Measurements from ENCODE around the gene GALK2.

GALK2 gene

DNA sequence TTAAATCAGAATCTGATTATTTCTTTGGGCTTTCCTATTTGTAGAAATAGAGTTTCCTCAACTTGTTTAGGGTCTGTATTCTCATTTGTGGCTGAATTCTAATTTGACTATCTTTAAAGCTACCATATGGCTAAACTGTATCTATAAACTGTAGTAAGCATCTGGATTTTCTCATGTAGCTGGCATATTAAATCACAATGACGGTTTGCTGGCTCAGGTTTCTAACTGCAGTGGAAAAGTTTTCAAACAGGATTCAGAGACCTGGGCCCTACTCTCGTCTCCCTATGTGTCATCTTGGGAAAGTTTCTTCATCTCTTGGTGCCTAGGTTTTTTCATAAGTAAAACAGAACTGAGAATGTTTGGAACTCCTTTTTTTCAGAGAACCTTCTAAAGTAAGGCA, 68.3 kb downstream of the GALK2 start:
- Histone ChIP-seq H3K4me3 (ENCODE audit: low read length, poor library complexity, severe bottlenecking) (no peak overlapping the region), H3K79me2 (ENCODE audit: insufficient read depth, low read length) (no peaks in the 10 kb centered on the region), H3K4me1 (ENCODE audit: insufficient read depth, low read length, poor library complexity, severe bottlenecking) (peaks cover 10% of the 10 kb centered on the region), H3K36me3 (ENCODE audit: insufficient read depth, low read length) (peaks cover 5% of the 10 kb centered on the region; the same call in 1 of the 2 replicates), H2AFZ (ENCODE audit: low read length) (no peak overlapping the region), H3K9me2 (replicated peaks; ENCODE audit: low read depth, low read length) (no peaks in the 10 kb centered on the region), H3K9ac (ENCODE audit: low read depth, low read length, poor library complexity, severe bottlenecking) (no peak overlapping the region), H3K4me2 (ENCODE audit: low read depth, low read length, poor library complexity, severe bottlenecking) (no peak overlapping the region), H3K9me3 (ENCODE audit: insufficient read depth, low read depth, low read length) (peaks cover 12% of the 10 kb centered on the region), H3F3A (ENCODE audit: low read depth) (no peaks in the 10 kb centered on the region), H3K27me3 (ENCODE audit: insufficient read depth, low read length, poor library complexity, severe bottlenecking) (no peaks in the 10 kb centered on the region), H4K20me1 (ENCODE audit: insufficient read depth, low read length, poor library complexity, severe bottlenecking) (no peaks in the 10 kb centered on the region)
- TF ChIP-seq EZH2phosphoT487 (IDR thresholded peaks at IDR 0.05; ENCODE audit: borderline replicate concordance), result no peak
- TF ChIP-seq CTCF (conservative IDR thresholded peaks at IDR 0.05; ENCODE audit: low read length), result no peak

DNA sequence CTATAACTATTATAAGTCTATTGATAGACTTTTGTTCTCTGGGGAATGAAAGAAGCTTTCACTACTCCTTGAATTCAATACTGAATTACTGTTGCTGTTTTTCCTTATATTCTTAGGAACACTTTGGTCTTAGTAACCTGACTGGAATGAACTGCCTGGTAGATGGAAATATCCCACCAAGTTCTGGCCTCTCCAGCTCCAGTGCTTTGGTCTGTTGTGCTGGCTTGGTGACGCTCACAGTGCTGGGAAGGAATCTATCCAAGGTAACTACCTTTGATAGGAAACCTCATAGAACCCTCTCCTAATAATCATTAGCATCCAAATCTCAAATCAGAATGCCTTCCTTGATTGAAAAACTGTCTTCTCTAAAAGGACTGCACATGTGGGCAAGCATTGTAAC, 69.1 kb downstream of the GALK2 start:
- Histone ChIP-seq H3K9me2 (replicated peaks; ENCODE audit: low read depth, low read length) (no peaks in the 10 kb centered on the region), H3K9ac (ENCODE audit: low read depth, low read length, poor library complexity, severe bottlenecking) (no peak overlapping the region), H3K9me3 (ENCODE audit: insufficient read depth, low read depth, low read length) (peaks cover 5% of the 10 kb centered on the region), H3K79me2 (ENCODE audit: insufficient read depth, low read length) (no peaks in the 10 kb centered on the region), H3K4me2 (ENCODE audit: low read depth, low read length, poor library complexity, severe bottlenecking) (no peak overlapping the region), H2AFZ (ENCODE audit: low read length) (no peak overlapping the region), H3K4me3 (ENCODE audit: low read length, poor library complexity, severe bottlenecking) (no peak overlapping the region), H3K27me3 (ENCODE audit: insufficient read depth, low read length, poor library complexity, severe bottlenecking) (no peaks in the 10 kb centered on the region), H3K36me3 (ENCODE audit: insufficient read depth, low read length) (peaks cover 5% of the 10 kb centered on the region; the same call in 1 of the 2 replicates), H3F3A (ENCODE audit: low read depth) (no peaks in the 10 kb centered on the region), H4K20me1 (ENCODE audit: insufficient read depth, low read length, poor library complexity, severe bottlenecking) (no peaks in the 10 kb centered on the region), H3K4me1 (ENCODE audit: insufficient read depth, low read length, poor library complexity, severe bottlenecking) (peaks cover 10% of the 10 kb centered on the region)
- TF ChIP-seq CTCF (conservative IDR thresholded peaks at IDR 0.05; ENCODE audit: low read length) (no peak), EZH2phosphoT487 (IDR thresholded peaks at IDR 0.05; ENCODE audit: borderline replicate concordance) (no peak)

- no peaks in the 10 kb centered on the region for H3K9me3 ChIP-seq (ENCODE audit: insufficient read depth, low read depth, low read length)
- H3K36me3 ChIP-seq (ENCODE audit: insufficient read depth, low read length), result peaks cover 5% of the 10 kb centered on the region; the same call in 1 of the 2 replicates
- H3K9me2 ChIP-seq (replicated peaks; ENCODE audit: low read depth, low read length), result no peaks in the 10 kb centered on the region
- H3K9ac ChIP-seq (ENCODE audit: low read depth, low read length, poor library complexity, severe bottlenecking), result no peak overlapping the region
- H3K4me3 ChIP-seq (ENCODE audit: low read length, poor library complexity, severe bottlenecking), result no peak overlapping the region
- H4K20me1 ChIP-seq (ENCODE audit: insufficient read depth, low read length, poor library complexity, severe bottlenecking), result no peaks in the 10 kb centered on the region
- no peaks in the 10 kb centered on the region for H3K79me2 ChIP-seq (ENCODE audit: insufficient read depth, low read length)
- H3K27me3 ChIP-seq (ENCODE audit: insufficient read depth, low read length, poor library complexity, severe bottlenecking), result no peaks in the 10 kb centered on the region
- no peak overlapping the region for H3K4me2 ChIP-seq (ENCODE audit: low read depth, low read length, poor library complexity, severe bottlenecking)
- no peaks in the 10 kb centered on the region for H3K4me1 ChIP-seq (ENCODE audit: insufficient read depth, low read length, poor library complexity, severe bottlenecking)
- no peaks in the 10 kb centered on the region for H3F3A ChIP-seq (ENCODE audit: low read depth)
- no peak overlapping the region for H2AFZ ChIP-seq (ENCODE audit: low read length)
- TF ChIP-seq CTCF (conservative IDR thresholded peaks at IDR 0.05; ENCODE audit: low read length), result no peak
- TF ChIP-seq EZH2phosphoT487 (IDR thresholded peaks at IDR 0.05; ENCODE audit: borderline replicate concordance), result no peak
Observed at GRCh38 chr15:49242820-49243219, 72.8 kb downstream of the GALK2 start.

All from Loucy (cell line).